HG02759 (cell line): ENCODE results near the gene C6orf47.

Source experiments
- ATAC-seq: cut with Tn5 transposase; IDR thresholded peaks from one replicate; pipeline ENCODE4 v1.9.1; 2021; ENCODE audit warnings: mild to moderate bottlenecking, moderate library complexity; ENCODE audit not compliant: unreplicated experiment

C6orf47 gene

DNA sequence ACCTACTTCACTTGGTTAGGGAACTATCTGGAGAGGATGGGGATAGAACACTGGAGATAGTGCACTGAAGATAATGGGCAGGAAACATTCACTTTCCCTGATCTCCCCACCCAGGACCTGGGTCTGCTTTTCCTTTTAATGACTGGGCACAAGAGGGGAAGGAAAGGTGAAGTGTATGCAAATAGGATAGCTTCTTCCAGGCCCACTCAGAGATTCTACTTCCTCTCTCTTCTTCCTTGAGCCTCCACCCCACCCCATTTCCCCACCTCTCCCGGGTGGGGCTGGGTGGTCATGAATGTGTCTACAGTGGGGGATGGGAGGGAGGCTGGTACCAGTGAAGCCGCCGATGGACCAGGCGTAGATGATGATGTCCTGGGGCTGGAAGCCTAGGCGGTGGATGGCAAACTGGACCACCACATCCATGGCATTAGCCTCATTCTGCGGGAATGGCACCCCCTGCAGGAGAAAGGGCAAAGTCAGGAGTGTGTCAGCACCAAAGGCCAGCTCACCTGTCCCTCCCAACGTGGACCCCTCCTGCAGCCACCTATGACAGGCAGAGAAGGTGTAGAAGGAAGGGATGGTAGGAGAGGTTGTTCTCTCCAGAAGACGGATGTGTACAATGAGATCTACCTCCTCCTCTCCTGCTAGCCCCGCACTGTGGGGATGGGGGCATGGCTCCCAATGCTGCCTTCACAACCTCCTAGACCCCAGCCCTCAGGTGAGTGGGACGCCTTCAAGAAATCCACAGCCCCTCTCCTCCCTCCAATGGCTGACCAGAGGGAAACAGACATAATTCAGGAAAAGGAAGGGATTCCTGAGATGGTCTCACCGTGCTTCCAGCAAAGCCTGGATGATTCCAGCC lies 28.9 kb upstream of the C6orf47 start:
- ATAC-seq, result no peak

GRCh38 chr6:31687860-31688693 lies 27.5 kb upstream of the C6orf47 start:
- no peak for ATAC-seq

DNA sequence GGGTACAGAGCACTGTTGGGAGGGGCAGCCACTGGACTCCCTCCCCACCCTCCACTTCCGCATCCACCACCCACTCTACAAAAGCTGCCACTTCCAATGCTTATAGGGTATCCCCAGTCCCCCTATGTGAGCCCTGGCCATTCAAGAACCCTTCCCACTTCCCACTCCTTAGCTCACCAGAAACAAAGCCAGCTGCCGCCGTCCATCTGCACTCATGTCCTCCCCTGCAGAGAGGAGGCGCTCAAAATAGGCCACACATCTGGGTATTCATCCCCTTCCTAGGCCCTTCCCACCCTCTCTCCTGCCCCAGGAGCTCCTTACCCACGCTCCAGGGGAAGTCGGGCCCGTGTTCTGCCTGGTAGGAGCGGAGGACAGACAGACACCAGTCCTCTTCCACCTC lies 26.7 kb upstream of the C6orf47 start:
- ATAC-seq, result no peak

DNA sequence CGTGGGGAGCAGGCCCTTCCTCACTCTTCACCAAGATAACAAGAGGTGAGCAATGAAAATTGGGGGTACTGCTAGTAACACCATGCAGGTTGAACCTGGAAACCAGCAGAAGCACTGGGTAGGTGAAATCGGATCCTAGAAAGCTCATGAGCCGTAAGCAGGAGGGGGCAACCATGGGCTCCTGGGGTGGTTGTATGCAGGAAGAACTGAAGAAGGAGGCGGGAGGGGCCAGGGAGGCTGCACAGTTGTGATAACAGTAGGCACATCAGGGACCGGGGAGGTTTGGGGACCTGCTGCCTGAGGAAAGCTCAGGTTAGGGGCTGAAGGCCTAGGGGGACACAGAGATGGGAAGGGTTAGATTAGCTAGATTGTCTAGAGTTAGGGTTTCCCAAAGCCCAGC lies 25.9 kb upstream of the C6orf47 start:
- no peak for ATAC-seq

DNA sequence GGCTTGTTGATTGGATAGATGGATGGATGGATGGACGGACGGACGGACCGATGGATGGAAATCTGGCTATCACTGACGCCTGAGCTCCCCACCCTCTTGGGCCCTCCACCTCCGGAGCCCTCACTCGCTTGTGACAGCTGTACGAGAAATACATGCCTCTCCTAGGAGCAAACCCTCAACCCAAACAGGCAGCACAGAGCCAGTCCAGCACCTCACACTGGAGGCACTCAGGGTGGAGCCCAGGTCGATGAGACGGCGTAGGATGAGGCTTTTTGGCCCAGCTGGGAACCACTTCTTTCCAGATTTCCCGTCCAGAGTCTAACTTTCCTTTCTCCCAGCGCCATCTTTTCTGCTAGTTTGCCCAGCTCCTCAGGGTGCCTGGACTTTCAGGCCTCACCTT lies 23.0 kb upstream of the C6orf47 start:
- no peak for ATAC-seq

DNA sequence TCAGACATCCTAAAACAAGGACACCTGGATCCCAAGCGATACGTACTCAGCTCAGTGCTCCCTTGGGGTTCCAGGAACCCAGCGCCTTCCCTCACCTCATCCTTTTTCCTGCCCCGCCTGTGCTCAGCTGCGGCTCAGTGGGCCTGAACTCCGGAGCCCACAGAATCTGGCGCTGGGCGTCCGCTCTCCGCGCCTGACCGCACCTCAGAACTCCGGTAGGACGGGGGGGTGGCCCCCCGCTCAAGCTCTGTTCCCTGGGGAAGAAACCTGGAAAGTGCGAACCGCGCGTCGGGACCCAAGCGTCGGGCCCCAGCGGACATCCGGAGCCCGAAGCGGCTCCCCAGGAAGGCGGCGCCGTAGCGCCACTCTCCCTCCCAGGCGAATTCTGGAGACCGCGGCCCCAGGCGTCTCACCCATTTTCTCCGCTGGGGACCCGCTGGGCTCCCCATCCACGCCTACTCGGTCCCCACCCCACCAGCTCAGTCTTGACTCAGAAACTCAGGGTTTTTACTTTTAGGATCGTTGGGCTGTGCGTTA lies 20.6 kb upstream of the C6orf47 start:
- ATAC-seq, result no peak

GRCh38 chr6:31680226-31681134 lies 19.9 kb upstream of the C6orf47 start, which contains the start of gene LY6G5C:
Gene LY6G5C, minus strand, starts transcription at chr6:31681067. Its CDS starts 694 bp downstream, at chr6:31680373.
- ATAC-seq, result no peak

- no peak for ATAC-seq
Observed at GRCh38 chr6:31677955-31678354, 17.4 kb upstream of the C6orf47 start.

- ATAC-seq, result no peak
Observed at GRCh38 chr6:31676904-31677303, 16.3 kb upstream of the C6orf47 start.

GRCh38 chr6:31676322-31676903 lies 15.8 kb upstream of the C6orf47 start:
- ATAC-seq, result no peak

DNA sequence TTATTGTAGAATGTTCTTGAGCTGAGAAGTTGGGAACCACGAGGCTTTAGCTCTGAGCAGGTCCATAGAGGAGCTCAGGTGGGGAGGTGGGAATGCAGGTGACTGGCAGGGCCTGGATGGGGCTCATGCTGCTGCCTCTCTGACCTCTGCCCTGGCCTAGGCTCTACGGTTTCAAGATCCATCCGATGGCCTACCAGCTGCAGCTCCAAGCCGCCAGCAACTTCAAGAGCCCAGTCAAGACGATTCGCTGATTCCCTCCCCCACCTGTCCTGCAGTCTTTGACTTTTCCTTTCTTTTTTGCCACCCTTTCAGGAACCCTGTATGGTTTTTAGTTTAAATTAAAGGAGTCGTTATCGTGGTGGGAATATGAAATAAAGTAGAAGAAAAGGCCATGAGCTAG lies 9.1 kb upstream of the C6orf47 start, which contains the start of gene LY6G5B:
Gene LY6G5B, plus strand, starts transcription at position 301 of the 400 bp plus-strand sequence. CDS start 975 bp downstream, outside the sequence.
- ATAC-seq, result no peak

DNA sequence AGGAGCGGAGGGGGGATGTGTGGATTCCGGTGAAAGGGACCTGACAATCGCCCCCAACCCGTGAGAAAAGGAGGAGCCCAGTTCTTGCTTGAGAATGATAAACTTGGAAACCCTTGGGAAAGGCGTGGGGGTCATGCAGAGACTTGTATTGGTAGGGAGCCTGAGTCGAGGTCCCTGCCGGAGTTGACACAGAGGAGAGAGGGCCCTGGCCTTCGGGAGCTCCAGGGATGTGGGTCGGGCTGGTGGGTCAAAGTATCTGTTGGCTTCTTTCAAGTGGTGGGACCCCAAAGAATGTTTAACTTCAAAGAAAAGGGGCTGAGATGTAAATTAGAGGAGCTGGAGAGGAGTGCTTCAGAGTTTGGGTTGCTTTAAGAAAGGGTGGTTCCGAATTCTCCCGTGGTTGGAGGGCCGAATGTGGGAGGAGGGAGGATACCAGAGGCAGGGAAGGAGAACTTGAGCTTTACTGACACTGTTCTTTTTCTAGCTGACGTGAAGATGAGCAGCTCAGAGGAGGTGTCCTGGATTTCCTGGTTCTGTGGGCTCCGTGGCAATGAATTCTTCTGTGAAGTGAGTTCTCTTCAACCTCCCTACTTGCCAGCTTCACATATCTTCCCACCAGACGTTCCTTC lies 5.9 kb upstream of the C6orf47 start:
- ATAC-seq, result no peak

- peak; percentile 80 for ATAC-seq
Observed at GRCh38 chr6:31665501-31666336, 5.1 kb upstream of the C6orf47 start, which contains the start of gene CSNK2B. Gene CSNK2B, plus strand, starts transcription at chr6:31666080. Its CDS starts 752 bp downstream, at chr6:31666832.

- peak; percentile 30 for ATAC-seq
Observed at GRCh38 chr6:31664790-31665500, 4.4 kb upstream of the C6orf47 start, which contains the start of gene GPANK1. Gene GPANK1, minus strand, starts transcription at chr6:31664997. Its CDS starts 519 bp downstream, at chr6:31664478.

DNA sequence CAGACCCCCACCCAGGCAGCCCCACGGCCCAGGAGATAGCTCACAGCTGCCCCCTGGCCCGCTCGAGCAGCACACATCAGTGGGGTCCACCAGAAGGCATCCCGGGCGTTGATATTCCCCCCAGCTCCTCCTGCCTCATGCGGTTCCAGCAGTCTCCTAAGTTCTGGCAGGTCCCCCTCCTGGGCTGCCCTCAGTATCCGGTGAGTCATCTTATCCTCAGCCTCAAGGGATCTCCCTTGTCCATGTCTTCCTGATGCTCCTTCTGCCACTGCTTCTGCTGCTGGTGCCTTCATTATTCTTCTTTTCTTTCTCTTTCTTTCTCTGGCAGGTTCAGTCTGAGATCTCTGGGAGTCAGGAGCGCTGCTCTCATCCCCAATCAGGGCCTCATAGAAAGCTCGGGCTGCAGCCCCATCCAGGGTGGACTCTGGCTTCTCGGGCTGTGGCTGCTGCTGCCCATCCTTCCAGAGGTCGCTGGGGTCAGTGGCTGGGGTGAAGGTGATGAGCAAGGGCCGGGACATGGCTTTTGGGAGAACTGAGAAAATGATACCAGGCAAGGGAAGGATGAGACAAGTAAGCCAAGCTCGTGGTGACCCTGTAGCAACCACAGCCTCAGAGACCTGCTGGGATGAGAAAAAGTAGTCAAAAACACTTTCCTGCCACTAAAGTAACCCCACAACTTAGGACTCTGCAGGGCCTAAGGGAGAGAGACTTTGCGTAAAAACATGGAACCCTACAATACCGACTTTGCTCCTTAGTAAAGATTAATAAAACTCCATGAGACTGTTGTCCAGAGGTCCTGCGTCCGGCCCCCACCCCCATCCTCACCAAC lies 3.6 kb upstream of the C6orf47 start:
- ATAC-seq, result no peak

GRCh38 chr6:31663126-31663960 lies 2.8 kb upstream of the C6orf47 start:
- ATAC-seq, result no peak
